ENCODE measurements around the gene LMTK2. TPM values are rescaled to one million over a fixed set of nuclear protein-coding genes. Genes with fewer than 3 reads are reported as not detected.

LMTK2 gene
- total RNA-seq, 2 experiments from 2014 or later = 10.0 to 17.5 TPM

DNA sequence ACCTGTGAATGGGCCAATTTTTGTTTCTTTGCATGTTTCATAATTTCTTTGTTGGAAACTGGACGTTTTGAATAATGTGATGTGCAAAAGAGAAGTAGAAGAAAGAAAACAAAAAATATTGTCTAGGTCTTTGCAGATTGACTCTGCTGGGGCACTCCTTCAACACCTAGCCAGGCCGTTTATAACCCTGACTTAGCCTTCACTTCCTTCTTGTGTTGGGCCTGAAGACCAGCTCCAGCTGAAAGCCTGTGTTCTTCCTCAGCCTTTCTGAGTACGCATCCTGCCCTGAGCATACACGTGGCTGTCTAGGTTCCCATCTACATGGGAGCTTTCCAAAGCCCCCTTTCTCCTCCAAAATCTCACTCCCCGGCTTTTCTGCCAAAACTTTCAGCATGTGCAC lies 41.9 kb downstream of the LMTK2 start:
- Histone ChIP-seq H3K9me3 (ENCODE audit: low read length) (0 out of 2 replicates have a peak, but pooled peaks cover 8% of the 10 kb centered on the region), H3K79me2 (ENCODE audit: insufficient read depth, low read depth, low read length) (no peaks in the 10 kb centered on the region), H2AFZ (ENCODE audit: low read length) (no peak overlapping the region), H3K27ac (ENCODE audit: low read depth, low read length, poor library complexity, severe bottlenecking) (no peak overlapping the region), H3K4me1 (ENCODE audit: insufficient read depth, low read length, poor library complexity, severe bottlenecking) (no peaks in the 10 kb centered on the region), H3K9me2 (ENCODE audit: insufficient read depth, low read length) (no peaks in the 10 kb centered on the region), H3K4me2 (ENCODE audit: low read length) (no peak overlapping the region), H3K4me3 (ENCODE audit: low read depth, low read length, poor library complexity, severe bottlenecking) (no peak overlapping the region), H3K36me3 (ENCODE audit: insufficient read depth, low read length) (peaks cover 43% of the 10 kb centered on the region), H4K20me1 (ENCODE audit: insufficient read depth, low read length) (no peaks in the 10 kb centered on the region)
- POLR2A ChIA-PET = no interaction called here
- CTCF ChIA-PET (ENCODE audit: unreplicated experiment) = no interaction called here
- intact Hi-C loops (cut with micrococcal nuclease; ENCODE audit: unreplicated experiment) = no loop called here
- BruUV-seq (replicated peaks) = no TSS peak
- no peak for TF ChIP-seq EZH2phosphoT487 (IDR thresholded peaks at IDR 0.05; ENCODE audit: borderline replicate concordance, low read depth, low read length)
- TF ChIP-seq, protein P1, sequence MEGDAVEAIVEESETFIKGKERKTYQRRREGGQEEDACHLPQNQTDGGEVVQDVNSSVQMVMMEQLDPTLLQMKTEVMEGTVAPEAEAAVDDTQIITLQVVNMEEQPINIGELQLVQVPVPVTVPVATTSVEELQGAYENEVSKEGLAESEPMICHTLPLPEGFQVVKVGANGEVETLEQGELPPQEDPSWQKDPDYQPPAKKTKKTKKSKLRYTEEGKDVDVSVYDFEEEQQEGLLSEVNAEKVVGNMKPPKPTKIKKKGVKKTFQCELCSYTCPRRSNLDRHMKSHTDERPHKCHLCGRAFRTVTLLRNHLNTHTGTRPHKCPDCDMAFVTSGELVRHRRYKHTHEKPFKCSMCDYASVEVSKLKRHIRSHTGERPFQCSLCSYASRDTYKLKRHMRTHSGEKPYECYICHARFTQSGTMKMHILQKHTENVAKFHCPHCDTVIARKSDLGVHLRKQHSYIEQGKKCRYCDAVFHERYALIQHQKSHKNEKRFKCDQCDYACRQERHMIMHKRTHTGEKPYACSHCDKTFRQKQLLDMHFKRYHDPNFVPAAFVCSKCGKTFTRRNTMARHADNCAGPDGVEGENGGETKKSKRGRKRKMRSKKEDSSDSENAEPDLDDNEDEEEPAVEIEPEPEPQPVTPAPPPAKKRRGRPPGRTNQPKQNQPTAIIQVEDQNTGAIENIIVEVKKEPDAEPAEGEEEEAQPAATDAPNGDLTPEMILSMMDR (conservative IDR thresholded peaks at IDR 0.05; ENCODE audit: low read length) = no peak
- DNase-seq (ENCODE audit: low spot score) = no peak

GRCh38 chr7:98149116-98149692 lies 42.5 kb downstream of the LMTK2 start:
- no peaks in the 10 kb centered on the region for H3K79me2 ChIP-seq (ENCODE audit: insufficient read depth, low read depth, low read length)
- TF ChIP-seq EZH2phosphoT487 (IDR thresholded peaks at IDR 0.05; ENCODE audit: borderline replicate concordance, low read depth, low read length) = no peak
- TF ChIP-seq, protein P1 (conservative IDR thresholded peaks at IDR 0.05; ENCODE audit: low read length) = no peak
- no TSS peak for BruUV-seq (replicated peaks)
- DNase-seq (ENCODE audit: low spot score) = no peak
- H3K36me3 ChIP-seq (ENCODE audit: insufficient read depth, low read length) = peaks cover 41% of the 10 kb centered on the region
- POLR2A ChIA-PET = interaction anchor here (0.7 kb wide), 1 partner anchor 55 kb away, joined by 6 read pairs; no protein-coding TSS in a partner anchor
- CTCF ChIA-PET (ENCODE audit: unreplicated experiment) = no interaction called here
- no peak overlapping the region for H3K4me2 ChIP-seq (ENCODE audit: low read length)
- no peaks in the 10 kb centered on the region for H3K4me1 ChIP-seq (ENCODE audit: insufficient read depth, low read length, poor library complexity, severe bottlenecking)
- no peak overlapping the region for H3K27ac ChIP-seq (ENCODE audit: low read depth, low read length, poor library complexity, severe bottlenecking)
- H3K4me3 ChIP-seq (ENCODE audit: low read depth, low read length, poor library complexity, severe bottlenecking) = no peak overlapping the region
- intact Hi-C loops (cut with micrococcal nuclease; ENCODE audit: unreplicated experiment) = no loop called here
- no peaks in the 10 kb centered on the region for H4K20me1 ChIP-seq (ENCODE audit: insufficient read depth, low read length)
- no peaks in the 10 kb centered on the region for H3K9me2 ChIP-seq (ENCODE audit: insufficient read depth, low read length)
- 0 out of 2 replicates have a peak, but pooled peaks cover 8% of the 10 kb centered on the region for H3K9me3 ChIP-seq (ENCODE audit: low read length)
- H2AFZ ChIP-seq (ENCODE audit: low read length) = no peak overlapping the region

GRCh38 chr7:98151884-98152283 lies 45.2 kb downstream of the LMTK2 start:
- H3K27ac ChIP-seq (ENCODE audit: low read depth, low read length, poor library complexity, severe bottlenecking) = no peak overlapping the region
- DNase-seq (ENCODE audit: low spot score) = no peak
- no peak overlapping the region for H2AFZ ChIP-seq (ENCODE audit: low read length)
- no peaks in the 10 kb centered on the region for H3K79me2 ChIP-seq (ENCODE audit: insufficient read depth, low read depth, low read length)
- intact Hi-C loops (cut with micrococcal nuclease; ENCODE audit: unreplicated experiment) = no loop called here
- ChIA-PET POLR2A (no interaction called here), CTCF (ENCODE audit: unreplicated experiment) (no interaction called here)
- no TSS peak for BruUV-seq (replicated peaks)
- H3K4me1 ChIP-seq (ENCODE audit: insufficient read depth, low read length, poor library complexity, severe bottlenecking) = no peaks in the 10 kb centered on the region
- H3K36me3 ChIP-seq (ENCODE audit: insufficient read depth, low read length) = peaks cover 48% of the 10 kb centered on the region
- 0 out of 2 replicates have a peak, but pooled peaks cover 2% of the 10 kb centered on the region for H3K9me3 ChIP-seq (ENCODE audit: low read length)
- no peak overlapping the region for H3K4me2 ChIP-seq (ENCODE audit: low read length)
- TF ChIP-seq, protein P1 (conservative IDR thresholded peaks at IDR 0.05; ENCODE audit: low read length) = no peak
- no peak for TF ChIP-seq EZH2phosphoT487 (IDR thresholded peaks at IDR 0.05; ENCODE audit: borderline replicate concordance, low read depth, low read length)
- H3K9me2 ChIP-seq (ENCODE audit: insufficient read depth, low read length) = no peaks in the 10 kb centered on the region
- no peaks in the 10 kb centered on the region for H4K20me1 ChIP-seq (ENCODE audit: insufficient read depth, low read length)
- no peak overlapping the region for H3K4me3 ChIP-seq (ENCODE audit: low read depth, low read length, poor library complexity, severe bottlenecking)

All from OCI-LY7 (cell line).